WTC11 (cell line): ENCODE measurements around the gene SLC12A8. TPM values are rescaled to one million over a fixed set of nuclear protein-coding genes. Genes with fewer than 3 reads are reported as not detected.

Experiments
- ATAC-seq: fragments of 200-7000 bp; cut with Tn5 transposase; 2 replicates; pipeline ENCODE4 v1.10.0; 2021; ENCODE audit warnings: mild to moderate bottlenecking, moderate library complexity
- CTCF ChIA-PET: fragments of 300-600 bp; sonication (Branson Sonifier 250); formaldehyde crosslinking; loops from one replicate; lab custom pipeline; 2021; ENCODE audit warnings: antibody characterized with exemption; lab: Charles Lee
- POLR2A ChIA-PET: fragments of 350-600 bp; sonication (Branson Sonifier 250); formaldehyde crosslinking; loops from one replicate; lab custom pipeline; 2021; ENCODE audit warnings: antibody characterized with exemption; lab: Charles Lee
- DNase-seq: peaks from one replicate; pipeline ENCODE4 v3.0.0; 2021; ENCODE audit warnings: low spot score
- H3K27ac Mint-ChIP-seq: 2 replicates; pipeline ENCODE4 v1.8.0; 2021; ENCODE audit warnings: mixed read lengths
- H3K27me3 Mint-ChIP-seq: 2 replicates; pipeline ENCODE4 v1.8.0; 2021; ENCODE audit warnings: low read depth, mild to moderate bottlenecking, moderate library complexity, mixed read lengths
- H3K36me3 Mint-ChIP-seq: 2 replicates; pipeline ENCODE4 v1.8.0; 2021; ENCODE audit warnings: mixed read lengths
- H3K4me1 Mint-ChIP-seq: 2 replicates; pipeline ENCODE4 v1.8.0; 2022; ENCODE audit warnings: mixed read lengths
- H3K4me3 Mint-ChIP-seq: 2 replicates; pipeline ENCODE4 v1.8.0; 2021; ENCODE audit warnings: mild to moderate bottlenecking, moderate library complexity, mixed read lengths
- H3K9me3 Mint-ChIP-seq: 2 replicates; pipeline ENCODE4 v1.8.0; 2021; ENCODE audit warnings: mixed read lengths
- ATF2 ChIP-seq: sonication (generic); formaldehyde crosslinking; IDR thresholded peaks from 2 replicates; pipeline ENCODE4 v1.8.1; 2022; ENCODE audit warnings: low read depth, missing genetic modification reagents, borderline replicate concordance
- CBFB ChIP-seq: sonication (generic); formaldehyde crosslinking; IDR thresholded peaks from 2 replicates; pipeline ENCODE4 v1.8.1; 2022; ENCODE audit warnings: mild to moderate bottlenecking, low read depth, missing genetic modification reagents
- CREM ChIP-seq: sonication (generic); formaldehyde crosslinking; IDR thresholded peaks from 2 replicates; pipeline ENCODE4 v1.8.1; 2022; ENCODE audit warnings: mild to moderate bottlenecking, missing genetic modification reagents, moderate library complexity
- E2F5 ChIP-seq: sonication (generic); formaldehyde crosslinking; IDR thresholded peaks from 2 replicates; pipeline ENCODE4 v1.8.1; 2022; ENCODE audit warnings: mild to moderate bottlenecking, moderate library complexity, missing genetic modification reagents
- ELF4 ChIP-seq: sonication (generic); formaldehyde crosslinking; IDR thresholded peaks from 2 replicates; pipeline ENCODE4 v1.8.1; 2022; ENCODE audit warnings: low read depth, mild to moderate bottlenecking, moderate library complexity, missing genetic modification reagents
- FOXJ3 ChIP-seq: sonication (generic); formaldehyde crosslinking; IDR thresholded peaks from 2 replicates; pipeline ENCODE4 v1.9.0; 2021; ENCODE audit warnings: missing genetic modification reagents, mild to moderate bottlenecking, borderline replicate concordance
- FOXP1 ChIP-seq: sonication (generic); formaldehyde crosslinking; IDR thresholded peaks from 2 replicates; pipeline ENCODE4 v1.8.0; 2022; ENCODE audit warnings: missing genetic modification reagents, mild to moderate bottlenecking, moderate library complexity, borderline replicate concordance
- GTF2I ChIP-seq: fragments of 250-450 bp; sonication (Bioruptor Pico); conservative IDR thresholded peaks from 2 replicates; pipeline ENCODE4 v1.4.0; 2021; ENCODE audit warnings: mild to moderate bottlenecking
- HMGA2 ChIP-seq: fragments of 250-450 bp; sonication (Bioruptor Pico); IDR thresholded peaks from 2 replicates; pipeline ENCODE4 v1.4.0; 2021; ENCODE audit warnings: mild to moderate bottlenecking, moderate library complexity
- IRF1 ChIP-seq: sonication (generic); formaldehyde crosslinking; IDR thresholded peaks from 2 replicates; pipeline ENCODE4 v1.8.0; 2023; ENCODE audit warnings: missing genetic modification reagents
- KAT7 ChIP-seq: sonication (generic); formaldehyde crosslinking; IDR thresholded peaks from 2 replicates; pipeline ENCODE4 v1.8.1; 2023; ENCODE audit warnings: missing genetic modification reagents, mild to moderate bottlenecking, borderline replicate concordance
- MXD4 ChIP-seq: fragments of 250-450 bp; sonication (Bioruptor Pico); IDR thresholded peaks from 2 replicates; pipeline ENCODE4 v1.8.0; 2021; ENCODE audit warnings: mild to moderate bottlenecking, moderate library complexity, borderline replicate concordance
- NFATC4 ChIP-seq: fragments of 250-450 bp; sonication (Bioruptor Pico); IDR thresholded peaks from 2 replicates; pipeline ENCODE4 v1.9.0; 2021; ENCODE audit warnings: mild to moderate bottlenecking
- NR1H2 ChIP-seq: sonication (generic); formaldehyde crosslinking; IDR thresholded peaks from 2 replicates; pipeline ENCODE4 v1.9.0; 2021; ENCODE audit warnings: mild to moderate bottlenecking, moderate library complexity, missing genetic modification reagents
- OVOL2 ChIP-seq: fragments of 250-450 bp; sonication (Bioruptor Pico); IDR thresholded peaks from 2 replicates; pipeline ENCODE4 v1.9.0; 2021; ENCODE audit warnings: mild to moderate bottlenecking, borderline replicate concordance
- PRDM15 ChIP-seq: sonication (generic); formaldehyde crosslinking; IDR thresholded peaks from 2 replicates; pipeline ENCODE4 v1.8.0; 2022; ENCODE audit warnings: missing genetic modification reagents
- PRRX2 ChIP-seq: fragments of 250-450 bp; sonication (Bioruptor Pico); IDR thresholded peaks from 2 replicates; pipeline ENCODE4 v1.8.0; 2021; ENCODE audit warnings: mild to moderate bottlenecking
- SOX15 ChIP-seq: fragments of 250-450 bp; sonication (Bioruptor Pico); IDR thresholded peaks from 2 replicates; pipeline ENCODE4 v1.9.0; 2021; ENCODE audit warnings: mild to moderate bottlenecking
- SP1 ChIP-seq: sonication (generic); formaldehyde crosslinking; conservative IDR thresholded peaks from 2 replicates; pipeline ENCODE4 v1.8.1; 2022; ENCODE audit warnings: missing genetic modification reagents
- TP53 ChIP-seq: sonication (generic); formaldehyde crosslinking; IDR thresholded peaks from 2 replicates; pipeline ENCODE4 v1.8.1; 2023; ENCODE audit warnings: mild to moderate bottlenecking, missing genetic modification reagents
- USF1 ChIP-seq: sonication (generic); formaldehyde crosslinking; IDR thresholded peaks from 2 replicates; pipeline ENCODE4 v1.8.0; 2022; ENCODE audit warnings: mild to moderate bottlenecking, missing genetic modification reagents
- ZBTB43 ChIP-seq: sonication (generic); formaldehyde crosslinking; IDR thresholded peaks from 2 replicates; pipeline ENCODE4 v1.8.1; 2023; ENCODE audit warnings: mild to moderate bottlenecking, missing genetic modification reagents
- ZMAT4 ChIP-seq: fragments of 250-450 bp; sonication (Bioruptor Pico); IDR thresholded peaks from 2 replicates; pipeline ENCODE4 v1.9.0; 2021; ENCODE audit warnings: mild to moderate bottlenecking
- ZNF263 ChIP-seq: sonication (generic); formaldehyde crosslinking; IDR thresholded peaks from 2 replicates; pipeline ENCODE4 v1.8.1; 2022; ENCODE audit warnings: low read depth, mild to moderate bottlenecking, moderate library complexity, missing genetic modification reagents
- ZNF396 ChIP-seq: fragments of 250-450 bp; sonication (Bioruptor Pico); IDR thresholded peaks from 2 replicates; pipeline ENCODE4 v1.8.0; 2021; ENCODE audit warnings: mild to moderate bottlenecking, moderate library complexity, borderline replicate concordance
- ZNF423 ChIP-seq: fragments of 250-450 bp; sonication (Bioruptor Pico); IDR thresholded peaks from 2 replicates; pipeline ENCODE4 v2.1.2; 2022; ENCODE audit warnings: mild to moderate bottlenecking, moderate library complexity
- total RNA-seq: library from RNA; stranded (reverse); gene quantifications from 3 replicates; pipeline ENCODE4 v1.2.3, GENCODE V29; 2021

The SLC12A8 gene
- total RNA-seq, 1 experiment from 2014 or later = 9.1 TPM

- H3K4me3 Mint-ChIP-seq = no peak overlapping the region
- DNase-seq (no peak), ATAC-seq (no peak)
- H3K4me1 Mint-ChIP-seq = peaks cover 5% of the 10 kb centered on the region
- no peaks in the 10 kb centered on the region for H3K27me3 Mint-ChIP-seq
- CTCF ChIA-PET = no interaction called here
- peaks cover 3% of the 10 kb centered on the region; the same call in 1 of the 2 replicates for H3K9me3 Mint-ChIP-seq
- H3K36me3 Mint-ChIP-seq = peaks cover 5% of the 10 kb centered on the region
- POLR2A ChIA-PET = no interaction called here
- H3K27ac Mint-ChIP-seq = no peak overlapping the region
- TF ChIP-seq IRF1 (CRISPR knock-in tag) = no peak
- TF ChIP-seq PRRX2 (CRISPR knock-in tag) = no peak
- no peak for TF ChIP-seq CBFB (CRISPR knock-in tag)
- TF ChIP-seq ZNF396 (CRISPR knock-in tag) = no peak
- no peak for TF ChIP-seq NFATC4 (CRISPR knock-in tag)
- no peak for TF ChIP-seq GTF2I (CRISPR knock-in tag)
- TF ChIP-seq ZMAT4 = no peak
- TF ChIP-seq HMGA2 (CRISPR knock-in tag) = no peak
These were observed 110.1 kb downstream of the SLC12A8 start for GRCh38 chr3:125102470-125102869.

GRCh38 chr3:125098611-125099291 lies 113.8 kb downstream of the SLC12A8 start:
- H3K9me3 Mint-ChIP-seq = peaks cover 3% of the 10 kb centered on the region; the same call in 1 of the 2 replicates
- H3K27ac Mint-ChIP-seq = peak overlapping the region; percentile 33; the same call in 1 of the 2 replicates
- H3K4me3 Mint-ChIP-seq = no peak overlapping the region
- POLR2A ChIA-PET = no interaction called here
- no peaks in the 10 kb centered on the region for H3K27me3 Mint-ChIP-seq
- H3K4me1 Mint-ChIP-seq = peaks cover 5% of the 10 kb centered on the region
- DNase-seq (no peak), ATAC-seq (peak; percentile 75)
- no peak for TF ChIP-seq USF1 (CRISPR knock-in tag)
- no peak for TF ChIP-seq ZNF263
- no peak for TF ChIP-seq MXD4
- no peak for TF ChIP-seq ZBTB43
- TF ChIP-seq FOXJ3 (CRISPR knock-in tag) = no peak
- no peak for TF ChIP-seq PRRX2 (CRISPR knock-in tag)
- no peak for TF ChIP-seq ELF4 (CRISPR knock-in tag)
- TF ChIP-seq TP53 (CRISPR knock-in tag) = no peak
- no peak for TF ChIP-seq ZMAT4
- TF ChIP-seq E2F5 (CRISPR knock-in tag) = no peak
- no peak for TF ChIP-seq CREM (CRISPR knock-in tag)
- TF ChIP-seq NR1H2 (CRISPR knock-in tag) = no peak
- no peak for TF ChIP-seq KAT7 (CRISPR knock-in tag)
- no peak for TF ChIP-seq ZNF423 (CRISPR knock-in tag)
- no peak for TF ChIP-seq SOX15
- TF ChIP-seq OVOL2 = no peak
- no peak for TF ChIP-seq SP1 (CRISPR knock-in tag)
- TF ChIP-seq ATF2 = no peak
- TF ChIP-seq PRDM15 (CRISPR knock-in tag) = no peak
- no peak for TF ChIP-seq FOXP1 (CRISPR knock-in tag)
- H3K36me3 Mint-ChIP-seq = no peaks in the 10 kb centered on the region
- CTCF ChIA-PET = interaction anchor here (0.7 to 1.0 kb wide), 2 partner anchors 21 to 539 kb away, joined by 3 read pairs; no protein-coding TSS in a partner anchor
